ENCODE results near the gene TTBK1. TPM values are rescaled to one million over a fixed set of nuclear protein-coding genes. Genes with fewer than 3 reads are reported as not detected.
"Not testable (repeated sequence)": the region's sequence is repeated elsewhere in the genome, so short reads cannot be mapped to it uniquely, and the experiment has no call there.

The TTBK1 gene
- total and polyA plus RNA-seq, 10 donors = 0.05 to 0.32 (median 0.09) TPM; not detected in 1

- H3K9me3 ChIP-seq = no peaks in the 10 kb centered on the region
- intact Hi-C loops (cut with DNase I; ENCODE audit: low total_unique reads) = no loop called here
- H3K27ac ChIP-seq = no peak overlapping the region
- TF ChIP-seq CTCF (IDR thresholded peaks at IDR 0.05 in 8 of 11, conservative IDR thresholded peaks at IDR 0.05 in 3 of 11) (no peak), POLR2A (IDR thresholded peaks at IDR 0.05) (no peak), POLR2AphosphoS5 (IDR thresholded peaks at IDR 0.05) (no peak)
- H3K4me1 ChIP-seq = no peaks in the 10 kb centered on the region
- no peak for DNase-seq
- peaks cover 0 to 36% (median 0%) of the 10 kb centered on the region in 7 donors for H3K27me3 ChIP-seq (replicated peaks in 1 of 7)
- 68 to 82% (median 78%) methylated on average over 11 to 12 of the region's 12 CpGs for WGBS, 5 donors
- no peaks in the 10 kb centered on the region for H3K36me3 ChIP-seq
- no peak overlapping the region for H3K4me3 ChIP-seq
Measured at GRCh38 chr6:43298565-43299337, 55.5 kb downstream of the TTBK1 start.

- peaks cover 0 to 36% (median 0%) of the 10 kb centered on the region in 7 donors for H3K27me3 ChIP-seq (replicated peaks in 1 of 7)
- 78 to 87% (median 83%) methylated on average over 12 to 18 of the region's 18 CpGs for WGBS, 5 donors
- no peak for DNase-seq
Measured at GRCh38 chr6:43299338-43300293, 56.3 kb downstream of the TTBK1 start.

GRCh38 chr6:43301081-43301870 is 58.0 kb downstream of the TTBK1 start:
- intact Hi-C loops (cut with DNase I; ENCODE audit: low total_unique reads) = no loop called here
- no peak for TF ChIP-seq POLR2AphosphoS5 (IDR thresholded peaks at IDR 0.05)

More at GRCh38 chr6:43299338-43300293, 56.3 kb downstream of the TTBK1 start:
- intact Hi-C loops (cut with DNase I; ENCODE audit: low total_unique reads) = no loop called here
- Histone ChIP-seq H3K36me3 (no peaks in the 10 kb centered on the region), H3K27ac (no peak overlapping the region), H3K4me3 (no peak overlapping the region), H3K4me1 (no peaks in the 10 kb centered on the region), H3K9me3 (no peaks in the 10 kb centered on the region)
- TF ChIP-seq POLR2AphosphoS5 (IDR thresholded peaks at IDR 0.05) = peak in 1 of 3 donors; percentile 14
- no peak for TF ChIP-seq CTCF (IDR thresholded peaks at IDR 0.05 in 8 of 11, conservative IDR thresholded peaks at IDR 0.05 in 3 of 11)

GRCh38 chr6:43302126-43302525 is 58.8 kb downstream of the TTBK1 start:
- 74 to 89% (median 86%) methylated on average over 9 to 19 of the region's 19 CpGs for WGBS, 5 donors
- H3K36me3 ChIP-seq = no peaks in the 10 kb centered on the region
- intact Hi-C loops (cut with DNase I; ENCODE audit: low total_unique reads) = no loop called here
- no peak for DNase-seq
- no peak overlapping the region for H3K4me3 ChIP-seq
- TF ChIP-seq CTCF (IDR thresholded peaks at IDR 0.05 in 8 of 11, conservative IDR thresholded peaks at IDR 0.05 in 3 of 11) = no peak
- TF ChIP-seq POLR2AphosphoS5 (IDR thresholded peaks at IDR 0.05) = peak in 1 of 3 donors; percentile 17
- no peak overlapping the region for H3K27ac ChIP-seq
- H3K9me3 ChIP-seq = no peaks in the 10 kb centered on the region
- H3K27me3 ChIP-seq (replicated peaks in 1 of 7) = peaks cover 0 to 36% (median 0%) of the 10 kb centered on the region in 7 donors
- no peaks in the 10 kb centered on the region for H3K4me1 ChIP-seq

More at GRCh38 chr6:43301081-43301870, 58.0 kb downstream of the TTBK1 start:
- Histone ChIP-seq H3K4me1 (no peaks in the 10 kb centered on the region), H3K9me3 (no peaks in the 10 kb centered on the region), H3K4me3 (no peak overlapping the region), H3K27ac (no peak overlapping the region), H3K27me3 (replicated peaks in 1 of 7) (peaks cover 0 to 36% (median 0%) of the 10 kb centered on the region in 7 donors), H3K36me3 (no peaks in the 10 kb centered on the region)
- whole genome bisulfite sequencing, 5 donors = 85 to 94% (median 89%) methylated on average over 14 to 15 of the region's 15 CpGs
- no peak for DNase-seq

GRCh38 chr6:43303006-43303405 is 59.7 kb downstream of the TTBK1 start:
- DNase-seq; H3K27ac ChIP-seq; H3K36me3 ChIP-seq; intact Hi-C loops (cut with DNase I; ENCODE audit: low total_unique reads); H3K9me3 ChIP-seq; H3K4me3 ChIP-seq; H3K4me1 ChIP-seq: not testable (repeated sequence)
- peaks cover 0 to 36% (median 0%) of the 10 kb centered on the region in 7 donors for H3K27me3 ChIP-seq (replicated peaks in 1 of 7)
- 87 to 93% (median 88%) methylated on average over 11 of the region's 11 CpGs for WGBS, 5 donors
